Upper lobe of left lung (tissue), 6 donors: ENCODE results near the gene CCM2L. TPM values are rescaled to one million over a fixed set of nuclear protein-coding genes. Genes with fewer than 3 reads are reported as not detected.

ENCODE experiments used
- ATAC-seq, 2 donors: fragments of 200-7000 bp; cut with Tn5 transposase; one replicate each; pipeline ENCODE4 v1.9.1; 2022; ENCODE audit warnings: mild to moderate bottlenecking in 2 of 2, moderate library complexity in 2 of 2; ENCODE audit not compliant: low FRiP score in 2 of 2
- DNase-seq, 2 donors: peaks; one replicate each; pipeline ENCODE4 v3.0.0-alpha.2; 2019 to 2020
- H3K27ac ChIP-seq, 4 donors: fragments of 200-600 bp; sonication (generic); one replicate each; pipeline ENCODE4 v1.5.1; 2016 to 2019
- H3K27me3 ChIP-seq, 4 donors: fragments of 200-600 bp; sonication (generic); one replicate each; pipeline ENCODE4 v1.5.1; 2017 to 2019
- H3K36me3 ChIP-seq, 4 donors: fragments of 200-600 bp; sonication (generic); one replicate each; pipeline ENCODE4 v1.5.1; 2016 to 2019
- H3K4me1 ChIP-seq, 4 donors: fragments of 200-600 bp; sonication (generic); one replicate each; pipeline ENCODE4 v1.5.1; 2018 to 2019
- H3K4me3 ChIP-seq, 4 donors: fragments of 200-600 bp; sonication (generic); one replicate each; pipeline ENCODE4 v1.5.1; 2017 to 2019; ENCODE audit warnings: mild to moderate bottlenecking in 2 of 4, moderate library complexity in 1 of 4
- H3K9me3 ChIP-seq, 4 donors: fragments of 200-600 bp; sonication (generic); one replicate each; pipeline ENCODE4 v1.5.1; 2018 to 2019
- CTCF ChIP-seq, 6 experiments: fragments of 450-650 bp in 4 of 6; fragments of 200-600 bp in 2 of 6; sonication (generic) in 2 of 6; IDR thresholded peaks; one replicate each; pipeline ENCODE4 v1.5.1; 2016 to 2019; ENCODE audit warnings: antibody characterized with exemption in 6 of 6
- EP300 ChIP-seq, 4 donors: sonication (generic); formaldehyde crosslinking; IDR thresholded peaks; one replicate each; pipeline ENCODE4 v1.5.1; 2017; ENCODE audit warnings: antibody characterized with exemption in 4 of 4, control low read depth in 2 of 4
- POLR2A ChIP-seq, 4 donors: fragments of 450-650 bp; IDR thresholded peaks; one replicate each; pipeline ENCODE4 v1.5.1; 2016 to 2017; ENCODE audit warnings: antibody characterized with exemption in 4 of 4, mild to moderate bottlenecking in 2 of 4
- POLR2AphosphoS5 ChIP-seq, 2 donors: sonication (generic); formaldehyde crosslinking; IDR thresholded peaks; one replicate each; pipeline ENCODE4 v1.5.1; 2017; ENCODE audit warnings: antibody characterized with exemption in 2 of 2
- WGBS, 2 donors: methylation state at CpG; one replicate each; pipeline ENCODE4 v1.1.5; 2017 to 2018; 5-methylcytosine and 5-hydroxymethylcytosine counted together
- total RNA-seq, 6 donors: library from RNA; depleted of rRNA in 4 of 6; stranded (reverse); fragments of >200 nt in 4 of 6; gene quantifications; one replicate each; pipeline versions ENCODE4 v1.1.0 to v1.2.1, GENCODE V29; 2016 to 2021
- donor health status: DM: no; HTN: no; CAD: no; lungs with moderate emphysema.
- donor health status: DM: no; HTN: yes; CAD: no; lungs with severe emphysema.

The CCM2L gene
- total RNA-seq, 6 donors from 2014 or later = 4.2 to 29.2 (median 8.3) TPM

- no peaks in the 10 kb centered on the region for H3K36me3 ChIP-seq
- WGBS, 2 donors = 66 to 69% methylated on average over 3 of the region's 3 CpGs
- H3K4me3 ChIP-seq = no peak overlapping the region
- ATAC-seq = no peak
- H3K9me3 ChIP-seq = no peaks in the 10 kb centered on the region
- DNase-seq = no peak
- peaks cover 0 to under 1% (median 0%) of the 10 kb centered on the region in 4 donors for H3K27me3 ChIP-seq
- H3K27ac ChIP-seq = no peak overlapping the region
- TF ChIP-seq POLR2A (IDR thresholded peaks at IDR 0.05) (no peak), CTCF (IDR thresholded peaks at IDR 0.05) (no peak), EP300 (IDR thresholded peaks at IDR 0.05) (no peak), POLR2AphosphoS5 (IDR thresholded peaks at IDR 0.05) (no peak)
- peaks cover 0 to under 1% (median under 1%) of the 10 kb centered on the region in 4 donors for H3K4me1 ChIP-seq
Measured at GRCh38 chr20:32045999-32046398, 35.8 kb downstream of the CCM2L start.

GRCh38 chr20:32050324-32050841 lies 40.1 kb downstream of the CCM2L start:
- H3K4me3 ChIP-seq = no peak overlapping the region
- H3K9me3 ChIP-seq = no peaks in the 10 kb centered on the region
- DNase-seq (no peak), ATAC-seq (no peak)
- no peaks in the 10 kb centered on the region for H3K36me3 ChIP-seq
- peaks cover 0 to 20% (median 9%) of the 10 kb centered on the region in 4 donors for H3K27me3 ChIP-seq
- TF ChIP-seq EP300 (IDR thresholded peaks at IDR 0.05) (no peak), POLR2A (IDR thresholded peaks at IDR 0.05) (no peak), CTCF (IDR thresholded peaks at IDR 0.05) (no peak), POLR2AphosphoS5 (IDR thresholded peaks at IDR 0.05) (no peak)
- WGBS, 2 donors = 95 to 96% methylated on average over 4 of the region's 4 CpGs
- H3K4me1 ChIP-seq = peaks cover 2 to 23% (median 16%) of the 10 kb centered on the region in 4 donors
- H3K27ac ChIP-seq = peak overlapping the region in 1 of 4 donors; percentile 92

GRCh38 chr20:32050851-32051556 lies 40.8 kb downstream of the CCM2L start:
- Histone ChIP-seq H3K4me1 (peaks cover 2 to 23% (median 16%) of the 10 kb centered on the region in 4 donors), H3K4me3 (peak overlapping the region in 3 of 4 donors; percentile 42 to 51 (median 49)), H3K9me3 (no peaks in the 10 kb centered on the region), H3K27me3 (peaks cover 0 to 20% (median 9%) of the 10 kb centered on the region in 4 donors), H3K27ac (peak overlapping the region; percentile 83 to 93 (median 92)), H3K36me3 (no peaks in the 10 kb centered on the region)
- peak; percentile 73 to 77 for DNase-seq
- ATAC-seq = peak; percentile 78
- WGBS, 2 donors = 15 to 17% methylated on average over 15 to 17 of the region's 17 CpGs
- TF ChIP-seq POLR2A (IDR thresholded peaks at IDR 0.05) = no peak
- TF ChIP-seq POLR2AphosphoS5 (IDR thresholded peaks at IDR 0.05) = peak; percentile 11 to 35
- TF ChIP-seq EP300 (IDR thresholded peaks at IDR 0.05) = no peak

GRCh38 chr20:32051720-32052089 lies 41.5 kb downstream of the CCM2L start:
- H3K9me3 ChIP-seq = no peaks in the 10 kb centered on the region
- H3K4me3 ChIP-seq = peak overlapping the region in 3 of 4 donors; percentile 42 to 51 (median 49)
- 13 to 20% methylated on average over 13 to 14 of the region's 14 CpGs for WGBS, 2 donors
- H3K27me3 ChIP-seq = peaks cover 0 to 20% (median 9%) of the 10 kb centered on the region in 4 donors
- H3K4me1 ChIP-seq = peaks cover 2 to 23% (median 16%) of the 10 kb centered on the region in 4 donors
- DNase-seq (no peak), ATAC-seq (no peak)
- TF ChIP-seq POLR2A (IDR thresholded peaks at IDR 0.05) (no peak), CTCF (IDR thresholded peaks at IDR 0.05) (no peak), EP300 (IDR thresholded peaks at IDR 0.05) (no peak), POLR2AphosphoS5 (IDR thresholded peaks at IDR 0.05) (no peak)
- H3K36me3 ChIP-seq = no peaks in the 10 kb centered on the region
- peak overlapping the region; percentile 83 to 93 (median 92) for H3K27ac ChIP-seq

GRCh38 chr20:32052090-32052777 lies 42.0 kb downstream of the CCM2L start, which contains the start of gene HCK:
HCK (plus strand) TSS chr20:32052242.
- Histone ChIP-seq H3K9me3 (no peaks in the 10 kb centered on the region), H3K36me3 (no peaks in the 10 kb centered on the region), H3K4me1 (peaks cover 2 to 23% (median 16%) of the 10 kb centered on the region in 4 donors), H3K27me3 (peaks cover 0 to 20% (median 9%) of the 10 kb centered on the region in 4 donors), H3K27ac (peak within 1 kb of the TSS; percentile 83 to 93 (median 92)), H3K4me3 (peak within 1 kb of the TSS in 3 of 4 donors; percentile 42 to 51 (median 49))
- ATAC-seq = peak; percentile 75 to 91
- TF ChIP-seq POLR2A (IDR thresholded peaks at IDR 0.05) (peak in 2 of 4 donors; percentile 35 to 74), POLR2AphosphoS5 (IDR thresholded peaks at IDR 0.05) (peak in 1 of 2 donors; percentile 13), EP300 (IDR thresholded peaks at IDR 0.05) (no peak), CTCF (IDR thresholded peaks at IDR 0.05) (no peak)
- DNase-seq = peak; percentile 74 to 87
- WGBS, 2 donors = 4 to 5% methylated on average over 24 of the region's 58 CpGs
